DMS114 treated with DMSO at 0.1 percent for 48 hours (cell line): ENCODE results near the gene TTC7B.

Experiments used
- DNase-seq: peaks from one replicate; lab custom pipeline; 2025; ENCODE audit not compliant: unreplicated experiment; lab: John Stamatoyannopoulos, UW

Gene TTC7B

GRCh38 chr14:90606434-90606833, 209.8 kb downstream of the TTC7B start:
- DNase-seq = no peak

- no peak for DNase-seq
These were observed 210.8 kb downstream of the TTC7B start for GRCh38 chr14:90605430-90605829.

GRCh38 chr14:90604356-90604755, 211.9 kb downstream of the TTC7B start:
- DNase-seq = no peak

- DNase-seq = no peak
These were observed 212.4 kb downstream of the TTC7B start for GRCh38 chr14:90603841-90604240.

GRCh38 chr14:90603336-90603735, 212.9 kb downstream of the TTC7B start:
- no peak for DNase-seq

DNA sequence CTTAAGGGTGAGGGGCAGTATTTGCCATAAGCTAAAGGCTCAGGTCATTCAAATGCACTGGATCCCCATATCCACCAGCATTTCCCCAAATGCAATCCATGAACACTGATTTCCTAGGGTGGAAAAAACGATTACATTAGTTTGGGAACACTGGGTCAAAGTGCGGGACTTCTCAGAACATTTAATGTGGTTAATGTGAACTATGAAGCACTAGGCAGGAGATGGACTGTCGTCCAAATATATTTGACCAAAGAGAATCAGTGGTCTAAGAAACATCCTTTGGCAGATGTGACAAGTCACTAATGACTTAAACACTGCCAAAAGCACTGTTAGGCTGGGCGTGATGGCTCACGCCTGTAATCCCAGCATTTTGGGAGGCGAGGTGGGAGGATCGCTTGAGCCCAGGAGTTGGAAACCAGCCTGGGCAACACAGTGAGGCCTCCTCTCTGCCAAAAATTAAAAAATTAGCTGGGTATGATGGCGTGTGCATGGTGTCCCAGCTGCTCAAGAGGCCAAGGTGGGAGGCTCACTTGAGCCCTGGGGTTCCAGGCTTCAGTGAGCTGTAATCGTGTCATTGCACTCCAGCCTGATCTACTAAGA, 214.0 kb downstream of the TTC7B start:
- no peak for DNase-seq

GRCh38 chr14:90601563-90601962, 214.7 kb downstream of the TTC7B start:
- no peak for DNase-seq

- no peak for DNase-seq
These were observed 215.6 kb downstream of the TTC7B start for GRCh38 chr14:90600619-90601018.

DNA sequence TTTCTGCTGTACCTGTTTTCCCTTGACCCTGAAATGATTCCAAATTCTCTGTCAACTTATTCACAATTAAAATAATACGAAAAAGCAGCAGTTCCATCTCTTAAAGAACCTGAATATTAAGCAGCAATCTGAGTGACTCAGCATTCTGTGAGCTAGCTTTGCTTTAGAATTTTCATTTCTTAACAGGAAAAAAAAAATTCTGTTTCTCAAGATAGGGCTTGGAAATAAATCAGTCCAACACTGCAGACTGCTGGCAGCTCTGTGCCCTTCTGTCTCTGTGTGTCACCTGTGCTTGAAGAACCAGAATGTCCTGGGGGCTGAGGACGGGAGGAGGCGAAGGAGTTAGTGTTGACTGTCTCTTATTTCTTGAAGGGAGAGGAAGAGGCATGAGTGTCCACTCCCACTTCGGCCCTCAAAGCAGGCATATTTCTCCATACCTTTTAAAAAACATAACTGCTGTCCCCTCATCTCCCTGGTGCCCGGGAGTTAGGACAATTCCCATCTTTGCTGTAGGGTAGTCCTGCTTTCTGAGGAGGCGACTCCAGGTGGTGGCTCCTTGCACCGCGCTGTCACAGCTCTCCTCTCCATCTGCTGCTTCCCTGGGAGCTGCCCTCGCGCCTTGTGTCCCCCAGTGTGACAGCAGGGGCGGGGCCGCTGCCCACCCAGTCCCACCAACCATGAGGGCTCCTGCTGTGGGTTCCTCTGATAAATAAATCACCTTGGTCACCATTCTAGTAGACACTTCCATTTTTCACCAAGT, 216.3 kb downstream of the TTC7B start:
- DNase-seq = no peak

DNA sequence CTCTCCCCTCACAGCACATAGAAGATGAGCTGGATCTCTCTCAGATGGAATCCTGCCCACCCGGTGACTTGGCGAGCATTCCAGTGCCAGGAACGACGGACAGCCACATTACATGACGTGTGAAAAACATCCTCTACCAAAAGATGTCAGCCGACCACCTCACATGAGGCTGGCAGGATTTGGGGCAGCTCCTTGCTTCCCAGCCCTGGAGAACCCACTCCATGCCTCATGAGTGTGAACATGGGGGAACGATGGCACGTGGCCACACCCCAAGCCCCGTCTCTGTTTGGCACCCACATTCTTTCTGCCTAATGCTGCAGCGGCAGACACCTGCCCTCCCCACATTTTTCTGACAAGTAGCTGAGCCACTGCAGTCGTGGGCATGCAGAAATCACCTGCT, 216.9 kb downstream of the TTC7B start:
- DNase-seq = no peak

GRCh38 chr14:90597961-90598360, 218.3 kb downstream of the TTC7B start:
- no peak for DNase-seq

DNA sequence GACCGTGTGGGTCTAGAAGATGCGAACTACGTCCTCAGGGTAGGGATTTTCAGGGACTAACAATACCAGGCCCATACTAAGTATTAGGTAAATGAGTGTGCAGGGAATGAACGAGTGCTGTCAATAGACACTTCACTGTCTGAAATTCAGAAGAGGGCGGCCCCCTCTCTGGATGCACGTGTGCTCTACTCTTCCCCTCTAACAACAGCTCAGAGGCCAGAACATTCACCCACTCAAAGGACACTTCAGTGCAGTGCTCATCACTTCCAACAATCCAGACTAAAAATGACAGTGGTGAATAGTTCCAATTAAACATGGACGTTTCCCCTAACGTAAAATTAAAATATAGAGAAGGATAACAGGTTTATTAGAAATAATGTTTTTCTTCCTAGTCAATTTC, 219.5 kb downstream of the TTC7B start:
- no peak for DNase-seq

DNA sequence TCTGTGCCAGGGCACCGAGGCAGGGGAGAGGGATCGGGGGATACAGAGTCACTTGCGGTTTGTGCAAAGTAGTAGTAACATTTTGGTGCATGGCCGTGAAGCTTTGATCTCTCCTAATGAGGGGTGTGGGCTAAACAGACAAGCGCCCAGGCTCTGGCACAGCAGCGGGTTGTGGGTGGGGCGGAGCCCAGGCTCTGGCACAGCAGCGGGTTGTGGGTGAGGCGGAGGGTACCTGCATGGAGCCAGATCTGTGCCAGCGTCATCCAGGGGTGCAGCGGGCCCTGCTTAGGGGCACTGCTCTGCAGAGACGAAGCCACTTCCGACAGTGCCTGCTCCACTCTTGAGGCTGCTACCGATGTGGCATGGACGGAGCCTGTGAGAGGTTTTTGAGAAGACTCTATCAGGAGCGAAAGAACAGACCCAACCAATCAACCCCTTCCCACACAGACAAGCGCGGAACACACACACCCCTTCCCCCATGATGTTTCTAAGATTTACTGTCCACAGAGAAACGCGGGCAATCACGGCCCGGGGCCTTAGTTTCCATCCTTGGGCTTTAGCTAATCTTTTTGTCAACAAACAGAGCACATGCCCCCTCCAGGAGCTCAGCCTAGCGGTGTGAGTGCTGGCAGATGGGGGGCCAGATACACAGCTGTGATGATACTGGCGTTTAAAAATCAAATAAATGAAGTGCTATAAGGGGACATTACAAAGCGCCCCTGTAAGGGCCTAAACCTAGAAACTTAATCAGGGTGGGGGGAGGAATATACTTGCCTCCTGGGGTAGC, 222.8 kb downstream of the TTC7B start:
- no peak for DNase-seq

DNA sequence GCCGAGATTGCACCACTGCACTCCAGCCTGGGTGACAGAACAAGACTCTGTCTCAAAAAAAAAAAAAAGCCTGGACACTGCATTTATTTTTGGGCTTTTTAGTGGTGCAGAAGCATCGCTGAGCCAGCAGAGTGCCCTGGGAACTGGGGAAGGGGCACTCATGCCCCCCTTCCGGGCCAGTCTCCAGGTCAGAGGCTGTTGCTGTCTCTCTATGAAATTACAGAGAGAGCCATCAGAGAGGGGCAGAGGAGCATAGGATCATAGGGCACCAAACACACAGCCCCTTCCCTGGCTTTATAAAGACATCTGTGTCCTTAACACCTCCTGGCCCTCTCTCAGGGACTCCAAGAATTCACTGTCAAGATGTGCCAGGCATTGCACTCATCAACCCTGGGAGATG, 223.6 kb downstream of the TTC7B start:
- no peak for DNase-seq

DNA sequence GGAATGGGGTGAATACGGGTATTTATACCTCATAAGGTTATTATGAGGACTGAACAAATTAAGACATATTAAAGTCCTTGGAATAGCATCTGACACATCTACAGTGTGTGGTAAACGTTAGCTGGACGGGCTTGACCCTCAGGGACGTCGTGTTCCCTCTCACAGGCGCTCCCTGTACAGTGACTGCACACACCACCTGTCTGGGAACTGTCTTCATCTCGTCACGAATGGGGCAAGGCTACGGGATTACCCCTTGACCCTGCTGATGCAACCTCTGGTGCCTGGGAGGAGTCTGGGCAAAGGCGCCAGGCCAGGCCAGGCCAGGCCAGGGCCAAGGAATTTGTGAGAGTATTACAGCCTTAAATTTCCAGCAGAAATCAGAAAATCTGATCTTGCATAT, 228.3 kb downstream of the TTC7B start:
- DNase-seq = no peak

DNA sequence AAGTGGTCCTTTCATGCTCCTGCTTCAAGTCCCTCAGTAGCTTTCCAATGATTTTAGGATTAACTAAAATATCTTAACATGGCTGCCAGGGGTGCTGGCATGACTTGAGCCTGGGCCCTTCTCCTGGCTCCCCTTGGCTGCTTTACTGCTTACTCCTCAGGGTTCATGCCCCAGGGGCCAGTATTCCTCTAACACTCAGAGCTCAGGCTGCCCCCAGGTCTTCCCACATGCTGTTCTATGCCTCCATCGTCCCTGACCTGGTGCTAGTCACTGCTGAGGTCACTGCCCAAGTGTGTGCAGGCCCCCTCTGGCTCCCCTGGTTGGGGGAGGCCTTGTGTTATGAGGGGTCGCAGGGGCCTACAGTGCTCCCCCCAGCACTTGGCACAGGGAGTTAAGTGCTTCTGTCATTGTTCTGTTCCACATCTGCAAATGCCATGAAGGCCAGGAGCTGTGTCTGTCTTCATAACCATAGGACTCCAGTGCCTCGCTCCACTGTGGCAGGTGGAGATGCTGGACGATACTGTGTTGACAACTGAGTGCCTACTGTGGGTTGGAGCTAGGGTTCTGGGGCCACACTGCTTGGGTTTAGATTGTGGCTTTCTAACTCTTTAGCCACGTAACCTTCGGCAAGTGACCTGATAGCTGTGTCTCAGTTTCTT, 228.8 kb downstream of the TTC7B start:
- no peak for DNase-seq

- no peak for DNase-seq
These were observed 231.1 kb downstream of the TTC7B start for GRCh38 chr14:90585106-90585505.

- no peak for DNase-seq
These were observed 232.2 kb downstream of the TTC7B start for GRCh38 chr14:90583916-90584605.

- no peak for DNase-seq
These were observed 232.8 kb downstream of the TTC7B start for GRCh38 chr14:90583427-90583826.

DNA sequence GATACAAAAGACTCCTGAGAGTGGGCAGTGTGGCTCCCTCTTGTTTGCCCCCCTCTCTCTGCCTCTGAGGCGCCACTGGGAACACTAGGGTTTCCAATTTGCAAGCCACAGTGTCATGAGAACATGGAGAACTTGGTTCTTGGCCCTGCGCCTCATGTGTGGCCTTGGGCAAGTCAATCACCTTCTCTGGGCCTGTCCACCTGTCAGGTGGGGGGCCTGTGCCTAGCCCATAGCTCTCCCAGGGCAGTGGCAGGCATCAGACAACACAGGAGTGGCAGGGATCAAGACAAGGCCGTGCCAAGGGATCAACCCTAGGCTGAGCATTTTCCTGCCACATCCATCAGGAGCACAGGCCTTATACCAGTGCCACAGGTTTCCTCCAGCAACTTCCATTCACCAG, 234.1 kb downstream of the TTC7B start:
- no peak for DNase-seq

DNA sequence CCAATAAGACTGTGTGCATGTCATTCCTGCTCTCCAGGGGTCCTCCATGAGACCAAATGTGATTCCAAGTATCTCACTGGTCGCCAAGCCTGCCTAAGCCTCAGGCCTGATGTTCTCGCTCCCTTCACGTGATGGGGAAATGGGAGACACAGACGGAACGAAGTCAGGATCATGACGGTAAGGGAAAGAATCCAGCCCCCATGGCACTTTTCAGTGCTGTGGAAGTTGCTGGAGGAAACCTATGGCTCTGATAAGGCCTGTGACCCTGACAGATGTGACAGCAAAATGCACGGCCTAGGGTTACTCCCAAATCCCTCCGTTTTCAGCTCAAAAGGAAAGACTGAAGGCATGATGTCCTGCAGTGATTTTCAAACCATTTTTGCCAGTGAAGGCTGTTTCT, 234.5 kb downstream of the TTC7B start:
- no peak for DNase-seq
